Measurements from ENCODE around the gene PAXIP1.

The PAXIP1 gene

GRCh38 chr7:154911862-154912455 is 91.0 kb downstream of the PAXIP1 start:
- no peak for DNase-seq (ENCODE audit: low read depth, low spot score)

- DNase-seq (ENCODE audit: low read depth, low spot score): no peak
Measured at GRCh38 chr7:154911411-154911810, 91.5 kb downstream of the PAXIP1 start.

GRCh38 chr7:154910977-154911376 is 91.9 kb downstream of the PAXIP1 start:
- DNase-seq (ENCODE audit: low read depth, low spot score): no peak

- no peak for DNase-seq (ENCODE audit: low read depth, low spot score)
Measured at GRCh38 chr7:154910125-154910524, 92.8 kb downstream of the PAXIP1 start.

GRCh38 chr7:154909241-154910105 is 93.5 kb downstream of the PAXIP1 start:
- no peak for DNase-seq (ENCODE audit: low read depth, low spot score)

DNA sequence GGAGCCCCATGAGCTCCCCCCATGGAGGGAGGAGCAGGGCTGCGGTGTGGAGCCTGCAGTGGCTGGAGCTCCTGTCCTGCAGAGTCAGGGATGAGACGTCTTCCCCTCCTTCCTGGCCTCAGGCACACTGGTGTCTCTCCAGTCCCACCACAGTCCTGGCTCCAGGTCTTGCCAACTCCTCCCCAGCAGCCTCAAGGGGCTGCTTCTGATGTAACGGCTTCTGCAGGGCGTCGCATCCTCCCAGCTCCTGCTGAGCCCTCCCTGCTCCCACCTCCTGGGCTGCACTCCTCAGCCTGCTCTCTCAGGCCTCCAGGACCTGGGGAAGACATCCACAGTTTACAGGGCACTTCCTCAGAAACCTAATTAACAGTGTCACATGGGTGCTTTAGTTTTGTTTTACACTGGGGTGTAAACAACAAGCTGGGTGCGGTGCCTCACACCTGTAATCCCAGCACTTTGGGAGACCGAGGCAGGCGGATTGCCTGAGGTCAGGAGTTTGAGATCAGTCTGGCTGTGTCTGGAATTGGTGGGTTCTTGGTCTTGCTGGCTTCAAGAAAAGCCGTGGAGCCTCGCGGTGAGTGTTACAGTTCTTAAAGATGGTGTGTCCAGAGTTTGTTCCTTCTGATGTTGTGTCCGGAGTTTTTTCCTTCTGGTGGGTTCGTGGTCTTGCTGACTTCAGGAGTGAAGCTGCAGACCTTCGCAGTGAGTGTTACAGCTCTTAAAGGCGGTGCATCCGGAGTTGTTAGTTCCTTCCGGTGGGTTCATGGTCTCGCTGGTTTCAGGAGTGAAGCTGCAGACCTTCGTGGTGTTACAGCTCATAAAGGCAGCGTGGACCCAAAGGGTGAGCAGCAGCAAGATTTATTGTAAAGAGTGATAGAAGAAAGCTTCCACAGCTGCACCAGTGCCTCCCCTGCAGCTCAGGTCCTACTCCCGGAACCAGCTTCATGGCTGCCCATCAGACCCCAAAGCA is 95.0 kb downstream of the PAXIP1 start:
- DNase-seq (ENCODE audit: low read depth, low spot score): no peak

DNA sequence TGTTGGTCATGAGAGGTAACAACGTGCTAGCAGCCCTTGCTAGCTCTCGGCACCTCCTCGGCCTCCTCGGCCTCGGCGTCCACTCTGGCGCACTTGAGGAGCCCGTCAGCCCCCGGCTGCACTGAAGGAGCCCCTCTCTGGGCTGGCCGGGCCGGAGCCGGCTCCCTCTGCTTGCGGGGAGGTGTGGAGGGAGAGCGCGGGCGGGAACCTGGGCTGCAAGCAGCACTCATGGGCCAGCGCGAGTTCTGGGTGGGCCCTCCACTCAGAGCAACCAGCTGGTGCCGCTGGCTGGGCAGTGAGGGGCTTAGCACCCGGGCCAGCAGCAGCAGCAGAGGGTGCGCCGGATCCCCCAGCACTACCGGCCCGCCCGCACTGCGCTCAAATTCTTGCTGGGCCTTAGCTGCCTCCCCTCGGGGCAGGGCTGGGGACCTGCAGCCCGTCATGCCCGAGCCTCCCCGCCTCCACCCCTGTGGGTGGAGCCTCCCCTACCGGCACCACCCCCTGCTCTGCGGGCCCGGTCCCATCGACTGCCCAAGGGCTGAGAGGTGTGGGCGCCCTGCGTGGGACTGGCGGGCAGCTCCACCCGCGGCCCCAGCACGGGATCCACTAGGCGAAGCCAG is 96.1 kb downstream of the PAXIP1 start:
- DNase-seq (ENCODE audit: low read depth, low spot score): no peak

- DNase-seq (ENCODE audit: low read depth, low spot score): no peak
Measured at GRCh38 chr7:154906201-154906600, 96.7 kb downstream of the PAXIP1 start.

DNA sequence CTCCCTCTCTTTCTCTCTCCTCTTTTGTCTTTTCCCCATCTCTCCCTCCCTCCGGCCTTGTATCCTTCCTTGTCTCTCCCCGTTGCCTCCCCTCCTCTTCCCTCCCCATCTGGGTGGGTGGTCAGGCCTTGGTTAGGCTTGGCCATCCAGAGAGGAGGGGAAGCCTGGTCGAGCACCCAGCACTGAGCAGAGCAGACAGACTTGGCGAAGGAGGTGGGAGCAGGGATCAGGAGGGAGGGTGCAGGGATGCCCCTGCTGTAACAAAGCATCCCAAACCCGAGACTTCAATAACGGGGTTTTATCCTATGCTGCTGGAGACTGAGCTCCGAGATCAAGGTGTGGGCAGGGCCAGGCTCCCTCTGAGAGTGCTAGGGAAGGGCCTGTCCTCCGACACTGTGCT is 97.3 kb downstream of the PAXIP1 start:
- DNase-seq (ENCODE audit: low read depth, low spot score): no peak

- no peak for DNase-seq (ENCODE audit: low read depth, low spot score)
Measured at GRCh38 chr7:154905146-154905545, 97.8 kb downstream of the PAXIP1 start.

- DNase-seq (ENCODE audit: low read depth, low spot score): no peak
Measured at GRCh38 chr7:154903083-154903731, 99.7 kb downstream of the PAXIP1 start.

DNA sequence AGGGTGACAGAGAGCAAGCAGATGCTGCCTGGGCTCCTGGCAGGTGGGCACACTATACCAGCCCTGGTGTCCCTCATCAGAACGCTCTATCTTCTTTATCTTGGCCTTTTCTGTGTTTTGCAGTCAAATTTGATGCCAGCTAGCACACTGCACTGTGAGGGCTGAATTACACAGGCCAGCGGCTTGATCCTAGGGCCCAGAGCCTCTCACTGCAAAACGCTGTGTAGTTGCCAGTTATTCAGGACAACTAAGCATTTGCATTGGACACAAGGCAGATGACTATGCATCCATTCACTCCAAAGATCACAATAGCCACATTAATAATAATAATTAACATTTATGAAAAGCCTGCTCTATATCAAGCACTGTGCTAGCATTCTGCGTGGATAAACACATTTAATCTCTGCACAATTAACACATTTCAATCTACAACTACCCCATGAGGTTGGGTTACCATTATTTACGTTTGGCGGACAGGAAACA is 100.3 kb downstream of the PAXIP1 start:
- no peak for DNase-seq (ENCODE audit: low read depth, low spot score)

- no peak for DNase-seq (ENCODE audit: low read depth, low spot score)
Measured at GRCh38 chr7:154899862-154900261, 103.1 kb downstream of the PAXIP1 start.

DNA sequence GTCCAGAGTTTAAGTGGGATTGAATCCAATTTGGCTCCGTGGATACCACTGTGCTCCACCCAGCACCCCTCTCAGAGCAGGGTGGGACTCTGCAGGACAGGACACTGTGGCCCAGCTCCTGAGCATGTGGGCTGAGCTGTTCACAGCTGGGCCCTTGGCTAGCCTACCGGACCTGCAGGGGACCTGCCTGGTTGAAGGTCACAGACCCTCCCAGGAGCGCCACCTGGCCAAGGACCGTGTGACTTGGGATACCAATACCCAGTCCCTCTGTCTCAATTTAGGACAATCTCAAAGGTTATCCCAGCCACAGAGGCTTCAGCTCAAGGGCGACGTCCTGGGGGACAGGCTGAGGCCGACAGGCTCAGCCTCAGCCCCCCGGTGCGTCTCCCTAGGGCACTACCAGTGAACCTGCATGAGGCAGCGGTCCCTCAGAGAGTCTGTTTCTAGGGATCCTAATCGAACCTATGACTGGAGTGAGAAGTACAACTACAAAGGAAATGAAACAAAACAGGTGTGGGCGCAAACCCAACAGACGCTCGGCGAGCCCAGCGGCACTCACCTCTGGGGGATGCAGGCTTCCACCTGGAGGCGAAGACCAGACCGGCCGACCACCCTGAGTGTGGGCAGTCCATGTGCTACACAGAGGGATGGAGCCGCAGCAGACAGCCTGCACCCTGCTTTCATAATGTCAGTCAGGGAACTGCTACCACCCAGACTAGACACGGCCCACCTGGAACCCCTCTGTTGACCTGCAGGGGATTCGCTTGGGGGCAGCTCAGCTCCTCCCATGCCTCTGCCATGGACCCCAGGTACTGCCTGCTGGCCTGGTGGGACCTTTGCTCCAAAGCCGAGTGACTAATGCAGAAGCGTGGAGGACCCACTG is 103.7 kb downstream of the PAXIP1 start:
- DNase-seq (ENCODE audit: low read depth, low spot score): no peak

DNA sequence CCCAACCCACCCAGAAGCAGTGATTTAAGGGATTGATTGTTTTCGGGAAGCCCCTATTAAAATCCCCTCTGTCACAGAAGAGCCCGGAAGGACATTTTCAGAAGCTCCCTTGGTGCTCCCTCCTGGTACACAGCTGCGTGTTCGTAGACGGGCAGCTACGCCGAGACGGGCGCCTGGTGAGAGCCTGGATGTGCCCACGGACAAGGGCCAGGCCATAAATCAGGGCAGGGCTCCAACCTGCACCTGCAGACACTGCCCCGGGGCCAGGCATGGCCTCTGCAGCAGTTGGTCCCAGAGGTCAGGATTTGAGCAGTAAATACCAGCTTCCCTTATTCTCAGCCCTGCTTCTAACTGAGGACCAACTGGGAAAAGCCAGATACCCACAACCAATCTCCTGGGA is 106.8 kb downstream of the PAXIP1 start:
- DNase-seq (ENCODE audit: low read depth, low spot score): no peak

All from activated CD4-positive, CD25-positive, alpha-beta regulatory T cell treated with anti-CD3 and anti-CD28 coated beads, Interleukin-2, amount 50 U/mL, for 16 hours (primary cell).